ENCODE results near the gene PRDX6. TPM values are rescaled to one million over a fixed set of nuclear protein-coding genes. Genes with fewer than 3 reads are reported as not detected.

PRDX6 gene
- total RNA-seq, 4 donors from 2014 or later: 150 to 540 (median 469) TPM

- H3K27me3 ChIP-seq: no peaks in the 10 kb centered on the region
- H3K4me3 ChIP-seq: no peak overlapping the region
- no peak for DNase-seq
- TF ChIP-seq POLR2A (IDR thresholded peaks at IDR 0.05) (no peak), POLR2AphosphoS5 (IDR thresholded peaks at IDR 0.05) (no peak), EP300 (IDR thresholded peaks at IDR 0.05; ENCODE audit: low read depth) (no peak)
- TF ChIP-seq, protein P1, sequence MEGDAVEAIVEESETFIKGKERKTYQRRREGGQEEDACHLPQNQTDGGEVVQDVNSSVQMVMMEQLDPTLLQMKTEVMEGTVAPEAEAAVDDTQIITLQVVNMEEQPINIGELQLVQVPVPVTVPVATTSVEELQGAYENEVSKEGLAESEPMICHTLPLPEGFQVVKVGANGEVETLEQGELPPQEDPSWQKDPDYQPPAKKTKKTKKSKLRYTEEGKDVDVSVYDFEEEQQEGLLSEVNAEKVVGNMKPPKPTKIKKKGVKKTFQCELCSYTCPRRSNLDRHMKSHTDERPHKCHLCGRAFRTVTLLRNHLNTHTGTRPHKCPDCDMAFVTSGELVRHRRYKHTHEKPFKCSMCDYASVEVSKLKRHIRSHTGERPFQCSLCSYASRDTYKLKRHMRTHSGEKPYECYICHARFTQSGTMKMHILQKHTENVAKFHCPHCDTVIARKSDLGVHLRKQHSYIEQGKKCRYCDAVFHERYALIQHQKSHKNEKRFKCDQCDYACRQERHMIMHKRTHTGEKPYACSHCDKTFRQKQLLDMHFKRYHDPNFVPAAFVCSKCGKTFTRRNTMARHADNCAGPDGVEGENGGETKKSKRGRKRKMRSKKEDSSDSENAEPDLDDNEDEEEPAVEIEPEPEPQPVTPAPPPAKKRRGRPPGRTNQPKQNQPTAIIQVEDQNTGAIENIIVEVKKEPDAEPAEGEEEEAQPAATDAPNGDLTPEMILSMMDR (IDR thresholded peaks at IDR 0.05): no peak
- in situ Hi-C loops (cut with MboI; ENCODE audit: low pct_ligation_motif_present in 1 of 4, low pct_unique_long_range_greater_than_20kb in 1 of 4, low sequenced_read_pairs in 3 of 4) (no loop called here), intact Hi-C loops (cut with DNase I; ENCODE audit: low total_unique reads) (no loop called here)
- H3K9me3 ChIP-seq: no peaks in the 10 kb centered on the region
- no peaks in the 10 kb centered on the region for H3K36me3 ChIP-seq
- no peak overlapping the region for H3K27ac ChIP-seq
- no peaks in the 10 kb centered on the region for H3K4me1 ChIP-seq
These were observed 55.1 kb downstream of the PRDX6 start for GRCh38 chr1:173532237-173532636.

DNA sequence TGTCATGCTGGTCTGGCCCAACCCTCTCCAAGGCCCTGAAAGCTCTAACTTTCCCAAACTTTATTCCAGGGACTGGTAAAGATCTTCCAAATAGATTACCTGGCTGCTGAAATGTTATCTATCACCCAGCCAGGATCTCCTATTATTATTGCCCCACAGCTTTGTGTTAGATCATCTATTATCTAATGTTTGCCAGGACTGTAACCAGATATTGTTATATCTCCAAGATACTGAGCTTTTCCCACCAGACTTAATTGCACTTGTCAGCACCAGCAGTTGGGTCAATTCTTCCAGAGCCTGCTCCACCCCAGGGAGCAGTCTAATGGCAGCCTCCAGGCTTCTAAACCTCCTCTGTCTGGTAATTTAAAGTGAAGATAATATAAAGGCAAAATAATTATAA is 59.1 kb downstream of the PRDX6 start:
- H3K4me1 ChIP-seq: no peaks in the 10 kb centered on the region
- intact Hi-C loops (cut with DNase I; ENCODE audit: low total_unique reads): no loop called here
- TF ChIP-seq POLR2A (IDR thresholded peaks at IDR 0.05) (no peak), EP300 (IDR thresholded peaks at IDR 0.05; ENCODE audit: low read depth) (no peak), POLR2AphosphoS5 (IDR thresholded peaks at IDR 0.05) (no peak)
- TF ChIP-seq, protein P1 (IDR thresholded peaks at IDR 0.05): no peak
- H3K9me3 ChIP-seq: no peaks in the 10 kb centered on the region
- no peak for DNase-seq
- H3K27ac ChIP-seq: no peak overlapping the region
- in situ Hi-C loops (cut with MboI; ENCODE audit: low pct_ligation_motif_present in 1 of 4, low pct_unique_long_range_greater_than_20kb in 1 of 4, low sequenced_read_pairs in 3 of 4): no loop called here
- H3K4me3 ChIP-seq: no peak overlapping the region
- H3K36me3 ChIP-seq: no peaks in the 10 kb centered on the region
- H3K27me3 ChIP-seq: no peaks in the 10 kb centered on the region

Other genes starting within 250 kb of the PRDX6 start
- gene SLC9C2, start 125.7 kb downstream of the PRDX6 start, total RNA-seq: not detected
- not detected for gene TEX50, start 158.0 kb downstream of the PRDX6 start, total RNA-seq
- 1 to 10 TPM in 1 of 4 donors, under 1 TPM in 1, not detected in 2; 0.27 to 1.1 TPM for gene ANKRD45, start 192.5 kb downstream of the PRDX6 start, total RNA-seq
- 10 to 100 TPM in 3 of 4 donors, 1 to 10 TPM in 1; 7.9 to 39.7 (median 27.8) TPM for gene KLHL20, start 237.6 kb downstream of the PRDX6 start, total RNA-seq

All from transverse colon (tissue), 4 donors.